DND-41 (cell line): ENCODE data around the gene STK25.

Experiments
- ATAC-seq: fragments of 200-7000 bp; cut with Tn5 transposase; 3 replicates; pipeline ENCODE4 v1.9.1; 2021; ENCODE audit warnings: low read depth; ENCODE audit not compliant: insufficient read depth
- DNase-seq: peaks from one replicate; pipeline ENCODE4 v3.0.0-alpha.2; 2020
- H2AFZ ChIP-seq: 2 replicates; pipeline ENCODE4 v1.6.0; 2012; ENCODE audit warnings: low read depth, low read length
- H3K27ac ChIP-seq: 2 replicates; pipeline ENCODE4 v1.5.1; 2012; ENCODE audit warnings: low read length, inconsistent platforms
- H3K27me3 ChIP-seq: fragments of 200-600 bp; sonication (generic); 2 replicates; pipeline ENCODE4 v1.6.0; 2012; ENCODE audit warnings: low read length, mild to moderate bottlenecking, inconsistent platforms; ENCODE audit not compliant: insufficient read depth, poor library complexity
- H3K36me3 ChIP-seq: 2 replicates; pipeline ENCODE4 v1.5.1; 2012; ENCODE audit warnings: low read length, inconsistent platforms; ENCODE audit not compliant: insufficient read depth
- H3K4me1 ChIP-seq: 2 replicates; pipeline ENCODE4 v1.5.1; 2012; ENCODE audit warnings: mild to moderate bottlenecking, low read length; ENCODE audit not compliant: insufficient read depth
- H3K4me2 ChIP-seq: 2 replicates; pipeline ENCODE4 v1.6.0; 2012; ENCODE audit warnings: mild to moderate bottlenecking, moderate library complexity, low read length, inconsistent platforms; ENCODE audit not compliant: insufficient read depth
- H3K4me3 ChIP-seq, 2 experiments: fragments of 200-600 bp in 1 of 2; shearing (Covaris generic) in 1 of 2; 2 replicates each; pipeline ENCODE4 v1.5.1; 2012 to 2016; ENCODE audit warnings: inconsistent platforms in 2 of 2, low read length in 2 of 2, mild to moderate bottlenecking in 2 of 2, low read depth in 1 of 2, moderate library complexity in 1 of 2
- H3K79me2 ChIP-seq: 2 replicates; pipeline ENCODE4 v1.6.0; 2012; ENCODE audit warnings: low read length, inconsistent platforms; ENCODE audit not compliant: insufficient read depth
- H3K9ac ChIP-seq: 2 replicates; pipeline ENCODE4 v1.6.0; 2012; ENCODE audit warnings: low read depth, mild to moderate bottlenecking, inconsistent platforms, low read length, moderate library complexity
- H3K9me3 ChIP-seq: 2 replicates; pipeline ENCODE4 v1.5.1; 2012; ENCODE audit warnings: low read length, moderate library complexity, mild to moderate bottlenecking, inconsistent platforms; ENCODE audit not compliant: insufficient read depth, severe bottlenecking
- H4K20me1 ChIP-seq: 2 replicates; pipeline ENCODE4 v1.6.0; 2012; ENCODE audit warnings: low read length; ENCODE audit not compliant: insufficient read depth
- EZH2 ChIP-seq: IDR thresholded peaks from 3 replicates; pipeline ENCODE4 v1.6.1; 2012; ENCODE audit warnings: borderline replicate concordance, low read depth, mild to moderate bottlenecking, moderate library complexity, low read length, inconsistent platforms; ENCODE audit not compliant: severe bottlenecking
- TF ChIP-seq, protein P1 (sequence below): IDR thresholded peaks from 2 replicates; pipeline ENCODE4 v1.5.1; 2012; ENCODE audit warnings: borderline replicate concordance, low read length, moderate library complexity, mild to moderate bottlenecking; ENCODE audit not compliant: poor library complexity, severe bottlenecking; ENCODE audit errors: extremely low read depth

Gene STK25

DNA sequence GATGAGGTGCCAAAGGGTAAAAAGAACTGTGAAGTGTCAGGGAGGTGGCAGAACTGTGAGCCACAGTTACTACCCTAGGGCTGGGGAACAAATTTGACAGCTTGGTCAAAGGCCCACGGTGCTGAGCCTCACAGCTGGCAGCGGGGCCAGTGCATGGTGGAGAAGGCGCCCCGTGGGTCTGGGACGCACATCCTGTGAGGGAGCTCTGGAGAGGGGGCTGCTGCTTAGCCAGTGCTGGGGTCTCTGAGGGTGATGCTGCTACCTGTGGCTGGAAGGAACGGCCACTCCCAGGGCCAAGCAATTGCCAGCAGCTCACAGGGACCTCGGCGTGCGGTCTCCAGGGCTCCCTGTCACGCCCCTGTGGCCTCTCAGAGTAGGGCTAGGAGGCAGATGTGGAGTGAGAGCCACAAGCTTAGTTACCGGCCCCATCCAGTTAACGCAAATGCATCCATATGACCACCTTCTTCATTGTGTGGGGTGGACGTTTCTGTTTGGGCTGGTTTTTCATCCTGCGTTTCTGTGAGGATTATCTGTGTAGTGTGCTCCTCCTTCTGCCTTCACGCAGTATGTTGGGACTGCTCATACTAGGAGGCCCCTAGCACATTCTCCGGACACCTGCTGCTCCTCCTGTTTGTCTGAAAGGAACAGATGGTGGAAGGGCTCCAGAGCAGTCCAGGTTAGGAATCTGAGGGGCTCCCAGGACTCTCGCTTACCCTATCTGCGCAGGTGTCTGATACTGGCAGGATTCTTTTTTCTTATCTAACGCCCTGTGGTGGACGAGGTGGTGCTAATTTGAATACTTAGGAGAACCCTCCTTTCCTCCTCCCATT lies 26.0 kb downstream of the STK25 start:
- no peaks in the 10 kb centered on the region for H3K79me2 ChIP-seq
- no peak overlapping the region for H3K4me2 ChIP-seq
- no peak for ATAC-seq
- TF ChIP-seq EZH2, result no peak
- TF ChIP-seq, protein P1, sequence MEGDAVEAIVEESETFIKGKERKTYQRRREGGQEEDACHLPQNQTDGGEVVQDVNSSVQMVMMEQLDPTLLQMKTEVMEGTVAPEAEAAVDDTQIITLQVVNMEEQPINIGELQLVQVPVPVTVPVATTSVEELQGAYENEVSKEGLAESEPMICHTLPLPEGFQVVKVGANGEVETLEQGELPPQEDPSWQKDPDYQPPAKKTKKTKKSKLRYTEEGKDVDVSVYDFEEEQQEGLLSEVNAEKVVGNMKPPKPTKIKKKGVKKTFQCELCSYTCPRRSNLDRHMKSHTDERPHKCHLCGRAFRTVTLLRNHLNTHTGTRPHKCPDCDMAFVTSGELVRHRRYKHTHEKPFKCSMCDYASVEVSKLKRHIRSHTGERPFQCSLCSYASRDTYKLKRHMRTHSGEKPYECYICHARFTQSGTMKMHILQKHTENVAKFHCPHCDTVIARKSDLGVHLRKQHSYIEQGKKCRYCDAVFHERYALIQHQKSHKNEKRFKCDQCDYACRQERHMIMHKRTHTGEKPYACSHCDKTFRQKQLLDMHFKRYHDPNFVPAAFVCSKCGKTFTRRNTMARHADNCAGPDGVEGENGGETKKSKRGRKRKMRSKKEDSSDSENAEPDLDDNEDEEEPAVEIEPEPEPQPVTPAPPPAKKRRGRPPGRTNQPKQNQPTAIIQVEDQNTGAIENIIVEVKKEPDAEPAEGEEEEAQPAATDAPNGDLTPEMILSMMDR, result no peak
- no peak overlapping the region for H2AFZ ChIP-seq
- 0 out of 2 replicates have a peak, but pooled peaks cover 5% of the 10 kb centered on the region for H4K20me1 ChIP-seq
- H3K4me3 ChIP-seq, result no peak overlapping the region
- no peaks in the 10 kb centered on the region for H3K36me3 ChIP-seq
- H3K4me1 ChIP-seq, result no peaks in the 10 kb centered on the region
- no peak overlapping the region for H3K9ac ChIP-seq
- no peak overlapping the region for H3K27ac ChIP-seq
- DNase-seq, result no peak
- no peaks in the 10 kb centered on the region for H3K9me3 ChIP-seq
- H3K27me3 ChIP-seq, result no peaks in the 10 kb centered on the region

DNA sequence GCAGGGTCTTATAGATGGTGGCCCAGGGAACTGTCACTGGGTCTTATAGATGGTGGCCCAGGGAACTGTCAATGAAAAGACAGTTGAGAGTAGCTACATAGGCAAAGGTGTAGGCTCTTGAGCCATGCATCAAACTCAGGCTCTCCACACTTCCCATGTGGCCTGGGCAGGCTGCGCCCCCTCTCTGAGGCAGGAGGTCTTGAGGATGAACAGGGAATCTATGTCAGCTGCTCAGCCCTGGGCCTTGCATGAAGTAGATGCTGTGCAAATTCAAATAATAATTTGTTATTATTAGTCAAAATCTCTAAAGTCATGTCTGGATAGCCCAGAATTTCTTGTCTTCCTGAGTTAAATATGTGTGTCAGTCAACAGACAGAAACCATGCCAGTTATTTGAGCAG lies 26.7 kb downstream of the STK25 start:
- Histone ChIP-seq H3K79me2 (no peaks in the 10 kb centered on the region), H3K9me3 (no peaks in the 10 kb centered on the region), H2AFZ (no peak overlapping the region), H3K36me3 (no peaks in the 10 kb centered on the region), H3K27me3 (no peaks in the 10 kb centered on the region), H3K4me3 (no peak overlapping the region), H3K4me2 (no peak overlapping the region), H3K27ac (no peak overlapping the region), H4K20me1 (0 out of 2 replicates have a peak, but pooled peaks cover 5% of the 10 kb centered on the region), H3K4me1 (no peaks in the 10 kb centered on the region), H3K9ac (no peak overlapping the region)
- TF ChIP-seq EZH2, result no peak
- TF ChIP-seq, protein P1, result no peak
- DNase-seq (no peak), ATAC-seq (no peak)

DNA sequence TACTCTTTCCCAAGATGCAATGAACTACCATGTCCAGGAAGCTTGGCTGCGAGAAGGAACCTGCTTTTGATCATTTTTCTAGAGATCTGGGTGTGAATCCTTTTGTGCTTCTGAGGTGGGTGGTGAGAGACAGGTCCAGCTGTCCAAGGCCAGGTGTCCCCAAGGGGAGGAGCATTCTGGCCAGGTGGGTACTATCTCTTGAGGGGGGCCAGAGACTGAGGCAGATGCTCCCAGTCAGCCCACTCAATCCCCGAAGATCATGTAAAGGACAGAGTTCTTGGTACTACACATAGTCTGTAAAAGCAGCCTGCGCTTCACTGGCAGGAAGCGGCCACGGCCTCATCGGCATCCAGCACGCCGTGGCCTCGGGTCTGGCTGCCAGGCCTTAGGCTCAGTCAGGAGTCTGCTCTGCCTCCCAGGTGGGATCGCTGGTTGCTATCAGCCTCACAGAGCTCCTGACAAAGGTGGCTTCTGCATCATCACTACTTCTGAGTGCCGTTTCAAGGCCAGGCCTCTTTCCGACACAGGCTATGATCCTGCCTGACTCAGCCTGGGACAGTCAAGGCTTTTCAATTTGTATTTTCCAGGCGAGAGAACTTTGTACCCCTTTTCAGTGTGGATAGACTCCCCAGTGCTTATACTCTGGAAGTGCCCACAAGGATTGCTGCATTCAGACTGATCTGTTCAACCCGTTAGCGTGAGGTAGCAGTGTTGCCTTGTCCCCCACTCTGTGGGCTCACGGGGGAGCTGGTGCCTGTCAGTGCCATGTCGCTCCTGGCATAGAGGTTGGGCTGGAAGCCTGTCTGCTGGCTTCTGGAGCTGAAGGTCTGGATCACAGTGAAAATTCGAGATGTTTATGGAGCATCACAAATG lies 29.1 kb downstream of the STK25 start:
- H2AFZ ChIP-seq, result no peak overlapping the region
- no peak for TF ChIP-seq EZH2
- TF ChIP-seq, protein P1, result no peak
- no peak overlapping the region for H3K27ac ChIP-seq
- H3K4me1 ChIP-seq, result no peaks in the 10 kb centered on the region
- H3K27me3 ChIP-seq, result no peaks in the 10 kb centered on the region
- no peak for ATAC-seq
- H3K4me2 ChIP-seq, result no peak overlapping the region
- no peak for DNase-seq
- no peaks in the 10 kb centered on the region for H3K9me3 ChIP-seq
- no peaks in the 10 kb centered on the region for H3K36me3 ChIP-seq
- no peaks in the 10 kb centered on the region for H4K20me1 ChIP-seq
- no peaks in the 10 kb centered on the region for H3K79me2 ChIP-seq
- no peak overlapping the region for H3K4me3 ChIP-seq
- H3K9ac ChIP-seq, result no peak overlapping the region
